ENCODE results near the gene OR7G3. TPM values are rescaled to one million over a fixed set of nuclear protein-coding genes. Genes with fewer than 3 reads are reported as not detected.

The OR7G3 gene
- total RNA-seq = not detected

GRCh38 chr19:9126900-9127405 is at the start of gene OR7G3:
Gene OR7G3, minus strand, starts transcription at chr19:9126950. Its CDS starts 0 bp downstream, at chr19:9126950.

GRCh38 chr19:9140159-9140874 is 13.6 kb upstream of the OR7G3 start, which contains the start of gene ZNF317:
Gene ZNF317, plus strand, starts transcription at chr19:9140397. Its CDS starts 15,620 bp downstream, at chr19:9156017.

GRCh38 chr19:9115307-9115813 is 11.4 kb downstream of the OR7G3 start, which contains the start of gene OR7G1:
Gene OR7G1, minus strand, starts transcription at chr19:9115763. Its CDS starts 0 bp downstream, at chr19:9115763.

GRCh38 chr19:9107375-9107774 is 19.4 kb downstream of the OR7G3 start, which contains the start of gene OR7G2:
Gene OR7G2, minus strand, starts transcription at chr19:9107475. Its CDS starts 4,232 bp downstream, at chr19:9103243.

GRCh38 chr19:9086761-9087160 is 40.0 kb downstream of the OR7G3 start, which contains the start of gene OR1M1:
Gene OR1M1, plus strand, starts transcription at chr19:9087061. Its CDS starts 6,184 bp downstream, at chr19:9093245.

Other genes starting within 250 kb of the OR7G3 start
- gene MUC16, start 116.5 kb downstream of the OR7G3 start, total RNA-seq = 10.1 TPM
- not detected for gene OR1M1, start 39.9 kb downstream of the OR7G3 start, total RNA-seq
- not detected for gene OR7G2, start 19.5 kb downstream of the OR7G3 start, total RNA-seq
- gene OR7G1, start 11.2 kb downstream of the OR7G3 start, total RNA-seq = not detected
- 27.0 TPM for gene ZNF317, start 13.4 kb upstream of the OR7G3 start, total RNA-seq
- not detected for gene OR7D2, start 52.0 kb upstream of the OR7G3 start, total RNA-seq
- gene OR7D4, start 92.6 kb upstream of the OR7G3 start, total RNA-seq = not detected
- not detected for gene OR7E24, start 124.0 kb upstream of the OR7G3 start, total RNA-seq
- gene ZNF699, start 182.9 kb upstream of the OR7G3 start, total RNA-seq = 31.4 TPM
- gene ZNF559, start 197.2 kb upstream of the OR7G3 start, total RNA-seq = 83.6 TPM
- 10.3 TPM for gene ZNF177, start 236.1 kb upstream of the OR7G3 start, total RNA-seq